ENCODE results near the gene TEC.

Gene TEC

GRCh38 chr4:48163746-48164145 lies 105.9 kb downstream of the TEC start:
- no peak for DNase-seq (ENCODE audit: low read depth)

DNA sequence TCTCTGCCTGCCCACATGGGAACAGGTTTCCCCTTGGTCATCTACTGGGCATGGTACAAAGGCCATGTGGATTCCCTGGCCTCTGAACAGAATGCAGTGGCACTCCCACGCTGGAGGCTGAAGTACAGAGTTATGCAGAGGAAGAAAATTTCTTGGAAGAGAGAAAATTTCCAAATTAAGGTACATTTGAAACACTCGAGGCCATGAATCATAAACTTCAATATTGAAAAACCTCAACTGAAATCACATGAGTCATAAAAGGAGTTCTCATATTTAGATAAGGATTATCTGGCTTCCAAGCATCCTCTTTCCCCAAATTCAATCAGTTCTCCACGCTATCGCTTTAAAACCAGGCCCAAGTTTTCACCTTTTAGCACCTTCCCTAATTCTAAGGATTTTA lies 107.5 kb downstream of the TEC start:
- no peak for DNase-seq (ENCODE audit: low read depth)

DNA sequence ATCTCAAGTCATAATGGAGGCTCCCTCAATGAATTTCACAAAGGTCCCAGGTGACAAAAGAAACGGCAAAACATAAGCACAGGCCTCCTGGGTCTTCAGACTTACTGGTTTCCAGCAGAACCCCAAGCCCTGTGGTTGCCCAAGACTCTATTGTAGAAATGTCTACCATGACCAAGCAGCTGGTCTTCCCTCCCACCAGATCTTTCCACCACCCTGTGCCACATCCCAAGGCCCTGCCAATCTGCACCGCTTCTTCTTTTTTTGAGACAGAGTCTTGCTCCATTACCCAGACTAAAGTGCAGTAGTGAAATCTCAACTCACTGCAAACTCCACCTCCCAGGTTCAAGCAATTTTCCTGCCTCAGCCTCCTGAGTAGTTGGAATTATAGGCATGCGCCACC lies 112.4 kb downstream of the TEC start:
- DNase-seq (ENCODE audit: low read depth): no peak

DNA sequence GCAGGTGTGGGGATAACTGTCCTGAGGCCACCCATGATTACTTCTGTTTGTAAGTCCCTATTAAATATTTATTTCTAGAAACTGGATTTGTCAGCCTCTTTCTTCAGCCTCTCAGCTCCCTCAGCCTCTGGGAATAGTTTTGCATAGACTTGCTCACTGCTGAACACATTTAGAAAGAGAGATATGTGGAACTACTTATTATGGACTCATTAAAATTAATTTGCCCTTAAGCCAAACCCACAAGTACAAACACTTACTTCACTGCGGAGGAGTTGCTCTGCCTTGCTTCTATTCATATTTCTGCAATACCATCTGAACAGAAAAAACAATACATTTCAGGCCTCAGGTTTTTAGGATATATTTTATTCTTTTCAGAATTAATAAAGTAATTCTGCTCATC lies 113.2 kb downstream of the TEC start:
- no peak for DNase-seq (ENCODE audit: low read depth)

GRCh38 chr4:48153791-48154550 lies 115.7 kb downstream of the TEC start:
- DNase-seq (ENCODE audit: low read depth): no peak

GRCh38 chr4:48152259-48152658 lies 117.4 kb downstream of the TEC start:
- no peak for DNase-seq (ENCODE audit: low read depth)

DNA sequence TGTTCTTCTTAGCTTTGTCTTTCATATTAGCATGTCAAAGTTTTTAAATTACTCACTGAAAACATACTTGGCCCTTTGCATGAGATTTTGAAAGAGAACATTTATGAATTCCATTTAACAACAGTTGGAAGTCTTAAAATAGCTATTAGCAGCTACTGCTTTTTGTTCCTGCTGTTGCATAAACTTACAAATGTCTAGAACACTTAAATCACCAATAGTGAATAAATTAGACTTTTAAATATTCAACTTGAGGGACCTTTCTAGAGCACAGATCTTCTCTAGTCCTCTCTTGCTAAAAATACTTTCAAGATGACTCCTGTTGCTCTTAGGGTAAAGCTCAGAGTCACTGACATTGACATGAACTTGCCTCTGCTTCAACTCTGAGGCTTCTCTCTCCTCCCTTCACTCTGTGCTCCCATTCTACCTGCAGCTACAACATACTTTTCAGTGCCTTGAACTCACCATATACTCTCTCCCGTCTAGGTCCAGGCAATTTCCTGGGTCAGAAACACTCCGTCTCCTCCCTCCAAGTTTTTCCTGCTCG lies 119.7 kb downstream of the TEC start:
- no peak for DNase-seq (ENCODE audit: low read depth)

DNA sequence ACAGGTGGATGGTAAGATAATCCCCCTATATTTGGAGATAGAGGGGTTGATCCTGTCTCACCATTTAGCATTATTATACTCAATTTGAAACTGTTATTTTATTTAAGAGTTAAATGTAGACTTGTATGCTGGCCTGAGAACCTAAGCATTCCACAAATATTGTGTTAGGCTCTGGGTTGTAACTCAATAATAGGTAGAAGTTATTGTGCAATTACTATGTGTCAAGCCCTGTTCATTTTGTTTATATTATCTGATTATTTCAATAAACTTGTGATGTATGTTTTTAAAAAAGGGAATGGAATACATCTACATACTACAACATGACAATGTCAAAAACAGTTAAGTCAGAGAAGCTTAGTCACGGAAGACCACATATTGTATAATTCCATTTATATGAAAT lies 122.0 kb downstream of the TEC start:
- no peak for DNase-seq (ENCODE audit: low read depth)

GRCh38 chr4:48141048-48141447 lies 128.6 kb downstream of the TEC start:
- no peak for DNase-seq (ENCODE audit: low read depth)

DNA sequence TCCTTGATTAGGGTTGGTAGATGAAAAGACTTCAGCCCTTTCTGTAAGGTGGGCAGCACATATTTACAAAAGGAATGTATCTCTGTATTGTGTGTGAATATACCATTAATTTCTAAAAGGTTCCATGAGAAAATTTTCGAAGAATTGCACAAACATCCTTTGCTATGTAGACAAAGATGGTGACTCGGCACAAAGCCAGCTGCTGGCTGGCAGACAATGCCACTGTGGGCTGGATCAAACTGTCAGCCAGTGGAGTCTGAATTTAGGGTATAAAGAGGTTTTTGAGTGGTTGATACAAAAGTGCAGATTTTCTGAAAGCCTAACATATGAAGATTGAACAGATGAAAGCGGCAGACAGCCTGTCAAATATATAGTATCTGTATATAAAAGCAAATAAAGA lies 129.9 kb downstream of the TEC start:
- DNase-seq (ENCODE audit: low read depth): no peak

- no peak for DNase-seq (ENCODE audit: low read depth)
Measured at GRCh38 chr4:48138936-48139335, 130.7 kb downstream of the TEC start.

DNA sequence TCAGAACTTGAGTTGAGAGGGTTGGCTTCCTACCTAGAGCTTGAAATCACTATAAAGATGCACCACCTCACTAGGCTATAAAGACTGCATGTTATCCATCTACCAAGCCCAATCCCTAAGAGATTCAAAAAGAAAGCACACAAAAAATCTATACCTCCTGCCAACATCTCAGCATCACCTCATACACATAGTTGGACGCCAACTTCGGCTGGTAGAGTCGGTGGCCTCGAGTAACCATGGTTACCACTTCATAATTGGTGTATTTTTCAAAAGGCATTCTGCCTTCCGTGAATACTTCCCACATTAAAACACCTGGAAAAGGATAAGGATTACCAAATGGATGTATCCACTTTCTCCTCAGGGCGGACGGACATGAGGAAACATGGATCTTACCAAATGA lies 131.1 kb downstream of the TEC start:
- no peak for DNase-seq (ENCODE audit: low read depth)

- no peak for DNase-seq (ENCODE audit: low read depth)
Measured at GRCh38 chr4:48137846-48138245, 131.8 kb downstream of the TEC start.

GRCh38 chr4:48134081-48134480 lies 135.6 kb downstream of the TEC start, which contains the start of gene TXK:
TXK (minus strand) TSS chr4:48134250; CDS start chr4:48134170, 80 bp downstream.
- DNase-seq (ENCODE audit: low read depth): no peak

GRCh38 chr4:48133669-48134068 lies 136.0 kb downstream of the TEC start:
- no peak for DNase-seq (ENCODE audit: low read depth)

DNA sequence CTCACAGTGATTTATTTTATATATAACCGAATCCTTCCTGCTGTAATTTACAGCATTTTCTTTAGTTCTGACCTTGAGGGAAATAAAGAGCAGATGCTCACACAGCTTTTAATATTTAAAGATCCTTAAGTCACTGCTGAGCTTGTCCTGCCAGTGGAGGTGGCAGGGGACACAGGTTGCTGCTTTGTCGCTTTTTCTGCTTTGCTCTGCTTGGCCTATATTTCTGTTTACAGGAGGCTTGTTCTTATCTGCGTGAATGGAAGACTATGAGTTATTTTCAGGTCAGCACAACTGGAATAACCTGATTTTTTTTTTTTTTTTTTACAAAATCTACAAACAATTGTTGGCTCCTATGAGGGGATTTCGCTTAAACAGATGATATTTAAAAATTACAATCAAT lies 137.9 kb downstream of the TEC start:
- no peak for DNase-seq (ENCODE audit: low read depth)

GRCh38 chr4:48130100-48130499 lies 139.5 kb downstream of the TEC start:
- DNase-seq (ENCODE audit: low read depth): no peak

- DNase-seq (ENCODE audit: low read depth): no peak
Measured at GRCh38 chr4:48129307-48130014, 140.2 kb downstream of the TEC start.

DNA sequence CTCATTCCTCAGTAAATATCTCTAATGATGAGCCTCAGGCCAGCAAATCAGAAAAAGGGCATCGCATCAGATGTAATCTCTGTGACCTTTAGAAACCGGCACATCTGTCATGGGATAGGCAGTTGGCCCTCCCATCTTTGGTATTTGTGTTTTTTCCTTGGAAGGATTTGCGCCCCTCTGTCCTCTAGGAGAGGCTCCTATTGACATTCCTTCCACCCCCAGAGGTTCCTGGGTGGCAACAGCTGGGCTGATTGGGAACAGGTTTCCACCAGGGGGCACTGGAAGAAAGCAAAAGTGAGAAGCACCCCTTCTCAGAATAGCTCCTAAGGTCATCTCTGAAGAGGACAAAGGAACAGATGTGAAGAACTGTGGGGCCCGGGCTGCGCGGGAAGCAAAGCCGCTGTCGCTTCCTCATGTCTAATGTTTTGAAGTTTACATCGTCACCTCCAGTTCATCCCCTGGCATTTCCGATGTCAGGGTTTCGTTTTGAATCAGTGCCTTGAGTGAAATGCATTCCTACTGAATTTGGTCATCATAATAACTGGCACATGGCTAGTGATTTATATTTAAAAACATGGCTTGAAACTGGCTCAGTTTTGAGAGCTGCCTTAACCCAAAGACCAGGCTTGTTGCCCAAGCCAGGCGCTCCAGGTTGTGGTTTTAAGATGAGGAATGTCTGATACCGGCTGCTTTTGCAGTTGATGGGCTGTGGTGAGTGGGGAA lies 141.8 kb downstream of the TEC start:
- peak; percentile 45 for DNase-seq (ENCODE audit: low read depth)

DNA sequence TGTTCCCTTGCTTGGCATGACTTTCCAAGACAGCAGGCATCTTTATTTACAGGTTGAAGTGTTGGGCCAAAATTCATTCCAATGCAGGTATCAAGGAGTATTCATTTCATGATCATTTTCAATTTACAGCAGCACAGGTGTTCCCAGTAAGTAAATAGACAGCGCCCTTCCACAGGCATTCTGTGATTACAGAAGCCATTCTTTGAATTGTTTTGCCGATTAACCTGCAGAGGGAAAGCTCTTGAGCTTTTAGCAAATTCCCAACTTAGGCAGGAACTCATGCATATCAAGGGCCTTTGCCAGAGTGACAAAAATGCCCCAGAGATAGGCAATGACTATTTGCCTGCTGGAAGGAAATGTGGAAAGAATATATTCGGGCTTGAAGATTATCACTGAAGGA lies 142.4 kb downstream of the TEC start:
- no peak for DNase-seq (ENCODE audit: low read depth)

- no peak for DNase-seq (ENCODE audit: low read depth)
Measured at GRCh38 chr4:48126621-48127020, 143.0 kb downstream of the TEC start.

GRCh38 chr4:48124870-48125269 lies 144.8 kb downstream of the TEC start:
- DNase-seq (ENCODE audit: low read depth): no peak

GRCh38 chr4:48122756-48123155 lies 146.9 kb downstream of the TEC start:
- no peak for DNase-seq (ENCODE audit: low read depth)
